HG02610 (cell line): ENCODE measurements around the gene NPHS1.
A peak's percentile ranks its signal among the peaks of the same experiment; 100 is the strongest.
"Not testable (repeated sequence)": the region's sequence is repeated elsewhere in the genome, so short reads cannot be mapped to it uniquely, and the experiment has no call there.

Experiments used
- ATAC-seq: cut with Tn5 transposase; IDR thresholded peaks from one replicate; pipeline ENCODE4 v1.9.1; 2021; ENCODE audit warnings: mild to moderate bottlenecking, moderate library complexity; ENCODE audit not compliant: unreplicated experiment

NPHS1 gene, protein sequence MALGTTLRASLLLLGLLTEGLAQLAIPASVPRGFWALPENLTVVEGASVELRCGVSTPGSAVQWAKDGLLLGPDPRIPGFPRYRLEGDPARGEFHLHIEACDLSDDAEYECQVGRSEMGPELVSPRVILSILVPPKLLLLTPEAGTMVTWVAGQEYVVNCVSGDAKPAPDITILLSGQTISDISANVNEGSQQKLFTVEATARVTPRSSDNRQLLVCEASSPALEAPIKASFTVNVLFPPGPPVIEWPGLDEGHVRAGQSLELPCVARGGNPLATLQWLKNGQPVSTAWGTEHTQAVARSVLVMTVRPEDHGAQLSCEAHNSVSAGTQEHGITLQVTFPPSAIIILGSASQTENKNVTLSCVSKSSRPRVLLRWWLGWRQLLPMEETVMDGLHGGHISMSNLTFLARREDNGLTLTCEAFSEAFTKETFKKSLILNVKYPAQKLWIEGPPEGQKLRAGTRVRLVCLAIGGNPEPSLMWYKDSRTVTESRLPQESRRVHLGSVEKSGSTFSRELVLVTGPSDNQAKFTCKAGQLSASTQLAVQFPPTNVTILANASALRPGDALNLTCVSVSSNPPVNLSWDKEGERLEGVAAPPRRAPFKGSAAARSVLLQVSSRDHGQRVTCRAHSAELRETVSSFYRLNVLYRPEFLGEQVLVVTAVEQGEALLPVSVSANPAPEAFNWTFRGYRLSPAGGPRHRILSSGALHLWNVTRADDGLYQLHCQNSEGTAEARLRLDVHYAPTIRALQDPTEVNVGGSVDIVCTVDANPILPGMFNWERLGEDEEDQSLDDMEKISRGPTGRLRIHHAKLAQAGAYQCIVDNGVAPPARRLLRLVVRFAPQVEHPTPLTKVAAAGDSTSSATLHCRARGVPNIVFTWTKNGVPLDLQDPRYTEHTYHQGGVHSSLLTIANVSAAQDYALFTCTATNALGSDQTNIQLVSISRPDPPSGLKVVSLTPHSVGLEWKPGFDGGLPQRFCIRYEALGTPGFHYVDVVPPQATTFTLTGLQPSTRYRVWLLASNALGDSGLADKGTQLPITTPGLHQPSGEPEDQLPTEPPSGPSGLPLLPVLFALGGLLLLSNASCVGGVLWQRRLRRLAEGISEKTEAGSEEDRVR (N-terminal part only)

DNA sequence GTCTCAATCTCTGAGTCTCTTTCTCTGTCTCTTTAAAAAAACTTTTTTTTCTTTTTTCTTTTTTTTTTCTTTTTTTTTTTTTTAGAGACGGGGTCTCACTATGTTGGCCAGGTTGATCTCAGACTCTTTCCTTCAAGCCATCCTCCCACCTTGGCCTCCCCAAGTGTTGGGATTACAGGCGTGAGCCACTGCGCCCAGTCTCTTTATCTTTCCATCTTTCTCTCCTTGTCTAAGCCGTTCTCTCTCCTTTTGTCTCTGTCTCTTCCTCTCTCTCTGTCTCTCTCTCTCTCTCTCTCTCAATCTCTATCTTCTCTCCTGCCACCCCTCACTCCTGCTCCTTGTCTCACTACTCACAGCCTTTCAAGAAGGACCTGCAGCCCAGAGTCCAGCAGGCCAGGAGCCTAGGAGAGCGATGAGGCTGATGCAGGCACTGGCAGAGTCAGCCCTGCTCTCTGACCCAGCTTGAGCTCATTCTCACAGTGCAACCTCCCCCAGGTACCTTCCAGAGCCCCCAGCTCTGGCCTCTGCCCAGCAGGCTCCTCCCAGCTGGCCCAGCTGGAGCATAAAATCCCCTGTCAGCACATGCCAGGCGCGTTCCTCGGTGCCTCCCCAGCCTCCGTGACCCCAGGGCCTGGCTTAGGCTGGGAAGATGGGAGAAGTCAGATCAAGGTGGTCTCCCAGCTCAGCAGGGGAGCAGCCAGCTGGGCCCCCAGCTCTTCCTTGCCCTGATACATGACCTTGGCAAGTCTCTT is at the start of gene NPHS1:
Gene NPHS1 (minus strand): TSS at position 476 of the 752 bp plus-strand sequence. CDS start 667 bp downstream, outside the sequence.
- no peak for ATAC-seq

DNA sequence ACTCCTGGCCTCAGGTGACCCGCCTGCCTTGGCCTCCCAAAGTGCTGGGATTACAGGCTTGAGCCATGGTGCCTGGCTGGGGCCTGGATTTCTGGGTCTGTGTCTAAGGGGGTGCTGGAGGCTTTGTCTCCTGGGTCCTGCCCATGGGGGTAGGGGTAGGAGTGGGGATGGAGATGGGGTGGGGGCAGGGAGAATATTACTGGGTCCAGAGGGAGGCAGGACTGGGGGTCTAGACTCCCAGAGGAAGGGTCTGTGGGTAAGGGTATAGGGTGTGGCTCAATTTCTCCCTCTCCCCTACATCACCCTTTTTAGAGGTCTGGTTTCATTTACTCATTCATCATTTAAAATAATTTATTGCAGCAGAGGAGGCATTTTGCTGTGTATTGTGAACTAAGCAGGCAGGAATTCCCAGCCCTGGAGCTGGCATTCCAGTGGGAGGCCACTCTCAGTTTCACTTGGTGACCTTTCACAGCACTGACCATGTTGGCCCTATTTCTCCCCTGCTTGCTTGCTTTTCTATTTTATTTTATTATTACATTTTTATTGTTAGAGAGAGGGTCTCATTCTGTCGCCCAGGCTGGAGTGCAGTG is 48.8 kb upstream of the NPHS1 start:
- no peak for ATAC-seq

DNA sequence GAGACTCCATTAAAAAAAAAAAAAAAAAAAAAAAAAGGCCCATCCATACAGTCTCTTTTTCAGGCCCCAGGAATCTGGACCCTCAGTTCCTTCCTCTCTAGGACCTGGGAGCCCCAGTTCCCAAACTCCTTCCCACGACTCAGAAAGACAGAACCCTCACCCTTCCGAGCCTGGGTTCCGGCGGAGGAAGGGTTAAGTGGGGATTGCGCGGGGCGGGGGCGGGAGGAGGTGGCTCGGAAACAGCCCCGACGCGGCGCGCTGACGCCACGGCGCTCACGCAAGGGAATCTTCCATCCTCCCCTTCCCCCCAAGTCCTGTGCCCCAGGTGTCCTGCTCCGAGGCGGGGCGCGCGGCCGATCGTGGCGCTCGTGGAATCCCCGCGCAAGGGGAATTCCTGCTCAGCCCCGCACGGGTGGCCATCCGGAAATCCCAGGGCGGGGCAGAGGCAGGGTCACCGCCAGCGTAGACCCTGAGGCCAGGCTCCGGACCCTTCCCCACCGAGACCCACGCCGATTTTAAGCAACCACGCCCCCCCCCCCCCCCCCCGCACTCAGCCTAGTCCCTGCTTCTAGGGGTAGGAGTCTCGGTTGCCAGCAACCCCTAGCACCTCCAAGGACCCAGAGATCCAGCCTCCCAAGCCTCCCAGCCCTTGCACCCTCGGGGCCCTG is 47.4 kb upstream of the NPHS1 start:
- ATAC-seq: peak; percentile 27

DNA sequence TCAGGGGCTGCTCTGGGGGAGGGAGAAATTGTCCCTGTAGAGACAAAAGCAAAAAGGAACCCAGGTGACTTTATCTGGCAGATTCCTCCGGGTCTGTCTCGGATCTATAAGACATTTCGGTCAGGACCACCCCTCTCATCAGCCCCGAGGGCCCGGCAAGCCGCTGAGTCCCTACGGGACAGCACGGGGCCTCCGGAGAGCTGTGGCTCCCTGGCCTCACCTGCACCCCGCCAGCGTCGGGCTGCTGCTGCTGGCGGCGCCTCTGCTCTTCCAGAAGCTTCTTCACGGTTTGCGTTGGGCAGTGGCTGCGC is 46.1 kb upstream of the NPHS1 start:
- no peak for ATAC-seq

DNA sequence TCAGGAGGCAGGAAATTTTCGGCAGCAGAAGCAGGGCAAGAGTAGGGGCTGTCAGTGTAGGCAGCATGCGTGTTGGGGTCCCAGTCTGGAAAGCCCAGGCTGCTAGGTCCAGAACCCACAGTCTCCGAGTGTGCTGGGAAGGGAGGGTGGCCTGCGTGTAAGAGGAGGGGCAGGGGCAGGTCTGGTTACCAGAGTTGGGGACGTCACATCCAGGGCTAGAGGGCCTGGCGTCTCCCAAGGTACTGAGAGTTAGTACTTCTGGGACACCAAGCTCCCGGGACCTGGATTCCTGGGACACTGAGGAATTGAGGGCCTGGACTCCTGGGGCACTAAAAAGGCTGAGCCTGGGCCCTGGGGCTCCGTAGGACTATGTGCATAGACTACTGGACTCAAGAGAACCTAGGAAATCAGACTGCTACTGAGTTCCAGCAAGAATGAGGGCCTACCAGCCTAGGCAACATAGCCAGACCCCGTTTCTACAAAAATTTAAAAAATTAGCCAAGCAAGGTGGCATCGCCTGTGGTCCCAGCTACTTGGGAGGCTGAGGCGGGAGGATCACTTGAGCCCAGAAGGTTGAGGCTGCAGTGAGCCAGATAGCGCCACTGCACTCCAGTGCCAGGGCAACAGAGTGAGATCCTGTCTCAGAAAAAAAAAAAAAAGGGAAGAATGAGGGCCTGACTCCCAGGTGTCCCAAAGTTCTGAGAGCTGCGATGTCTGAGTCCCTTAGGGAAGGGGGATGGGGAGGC is 45.6 kb upstream of the NPHS1 start:
- no peak for ATAC-seq

DNA sequence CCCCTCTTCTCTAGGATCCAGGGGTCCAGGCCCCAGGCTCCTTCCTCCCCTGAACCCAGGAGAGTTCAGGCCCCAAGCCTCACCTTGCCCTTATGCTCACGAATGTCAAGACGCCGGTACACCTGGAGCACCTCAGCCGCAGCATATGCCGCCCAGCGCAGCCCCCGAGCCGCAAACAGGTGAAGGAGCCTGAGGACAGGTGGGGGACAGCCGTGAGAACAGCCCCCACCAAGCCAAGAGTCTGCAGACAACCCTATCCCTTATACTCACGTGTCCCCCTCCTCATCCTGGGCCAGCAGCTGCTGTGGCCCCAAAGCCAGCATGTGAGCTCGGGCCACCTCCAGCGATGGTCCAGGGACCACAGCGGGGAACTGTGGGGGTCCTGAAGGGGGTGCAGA is 44.3 kb upstream of the NPHS1 start:
- no peak for ATAC-seq

DNA sequence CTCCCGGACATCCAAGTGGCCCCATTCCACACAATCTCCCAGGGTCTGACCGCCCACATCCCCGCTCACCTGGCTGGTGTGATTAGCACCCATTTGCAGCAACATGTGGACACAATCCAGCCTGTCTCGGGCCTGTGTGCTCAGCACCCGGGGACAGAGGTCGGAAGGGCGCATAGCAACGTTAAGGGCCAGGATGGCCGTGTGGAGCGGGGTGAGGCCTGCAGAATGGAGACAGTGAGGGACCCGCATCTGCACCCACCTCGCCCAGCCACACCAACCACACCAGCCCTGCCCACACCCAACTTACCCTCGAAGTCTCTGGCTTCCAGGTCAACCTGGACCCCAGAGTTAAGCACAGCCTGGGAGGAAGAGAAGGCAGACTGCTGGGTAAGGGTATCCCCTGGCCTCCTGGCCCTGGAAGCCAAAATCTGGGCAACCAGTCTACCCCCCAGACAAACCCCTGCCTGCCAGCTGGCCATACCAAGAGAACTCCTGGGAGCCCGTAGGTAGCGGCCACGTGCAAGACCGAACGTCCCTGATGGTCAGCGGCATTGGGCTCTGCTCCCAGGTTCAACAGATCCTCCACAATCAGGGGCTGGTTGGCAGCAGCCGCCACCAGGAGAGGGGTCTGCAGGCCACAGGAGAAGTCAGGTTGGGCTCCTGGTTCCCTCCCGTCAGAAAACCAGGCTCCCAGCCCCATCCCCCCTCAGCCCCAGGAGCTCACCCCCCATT is 43.8 kb upstream of the NPHS1 start:
- ATAC-seq: no peak

DNA sequence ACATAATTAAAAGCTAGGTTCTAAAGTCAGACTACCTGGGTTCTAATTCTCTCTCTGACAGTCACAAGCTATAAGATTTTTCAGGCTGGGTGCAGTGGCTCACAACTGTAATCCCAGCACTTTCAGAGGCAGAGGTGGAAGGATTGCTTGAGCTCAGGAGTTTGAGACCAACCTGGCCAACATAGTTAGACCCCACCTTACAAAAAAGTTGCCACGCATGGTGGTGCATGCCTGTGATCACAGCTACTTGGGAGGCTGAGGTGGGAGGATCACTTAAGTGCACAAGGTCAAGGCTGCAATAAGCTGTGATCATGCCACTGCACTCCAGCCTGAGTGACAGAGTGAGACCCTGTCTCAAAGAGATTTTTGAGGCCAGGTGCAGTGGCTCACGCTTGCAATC is 42.0 kb upstream of the NPHS1 start:
- no peak for ATAC-seq

DNA sequence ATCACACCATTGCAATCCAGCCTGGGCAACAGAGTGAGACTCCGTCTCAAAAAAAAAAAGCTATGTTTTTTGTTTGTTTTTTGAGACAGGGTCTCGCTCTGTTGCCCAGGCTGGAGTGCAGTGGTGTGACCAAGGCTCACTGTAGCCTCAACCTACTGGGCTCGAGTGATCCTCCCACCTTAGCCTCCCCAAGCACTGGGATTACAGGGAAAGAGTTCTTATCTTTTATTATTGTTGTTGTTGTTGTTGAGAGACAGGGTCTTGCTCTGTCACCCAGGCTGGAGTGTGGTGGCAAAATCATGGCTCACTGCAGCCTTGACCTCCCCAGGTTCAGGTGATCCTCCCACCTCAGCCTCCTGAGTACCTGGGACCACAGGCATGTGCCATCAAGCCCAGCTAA is 39.5 kb upstream of the NPHS1 start:
- ATAC-seq: not testable (repeated sequence)

DNA sequence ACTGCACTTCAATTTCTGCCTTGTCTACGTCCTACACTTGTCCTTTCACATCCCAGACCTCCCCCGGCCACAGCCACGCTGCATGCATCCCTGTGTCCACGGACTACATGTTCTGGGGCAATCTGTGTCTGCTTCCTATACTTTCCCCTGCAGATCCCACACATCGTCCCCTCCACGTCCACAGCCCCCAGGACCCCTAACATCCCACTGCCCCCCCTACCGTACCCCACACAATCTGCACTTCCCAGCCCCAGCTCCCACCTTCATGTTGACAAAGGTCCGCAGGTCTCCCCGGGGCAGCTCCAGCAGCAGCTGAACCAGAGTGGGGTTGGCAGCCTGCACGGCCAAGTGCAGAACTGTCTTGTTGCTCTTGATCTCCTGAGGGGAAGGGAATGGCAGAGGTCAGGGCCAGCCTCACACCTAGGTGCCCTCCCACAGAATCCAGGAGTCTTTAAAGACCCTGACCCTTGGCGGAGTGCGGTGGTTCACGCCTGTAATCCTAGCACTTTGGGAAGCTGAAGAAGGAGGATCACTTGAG is 37.9 kb upstream of the NPHS1 start:
- no peak for ATAC-seq

DNA sequence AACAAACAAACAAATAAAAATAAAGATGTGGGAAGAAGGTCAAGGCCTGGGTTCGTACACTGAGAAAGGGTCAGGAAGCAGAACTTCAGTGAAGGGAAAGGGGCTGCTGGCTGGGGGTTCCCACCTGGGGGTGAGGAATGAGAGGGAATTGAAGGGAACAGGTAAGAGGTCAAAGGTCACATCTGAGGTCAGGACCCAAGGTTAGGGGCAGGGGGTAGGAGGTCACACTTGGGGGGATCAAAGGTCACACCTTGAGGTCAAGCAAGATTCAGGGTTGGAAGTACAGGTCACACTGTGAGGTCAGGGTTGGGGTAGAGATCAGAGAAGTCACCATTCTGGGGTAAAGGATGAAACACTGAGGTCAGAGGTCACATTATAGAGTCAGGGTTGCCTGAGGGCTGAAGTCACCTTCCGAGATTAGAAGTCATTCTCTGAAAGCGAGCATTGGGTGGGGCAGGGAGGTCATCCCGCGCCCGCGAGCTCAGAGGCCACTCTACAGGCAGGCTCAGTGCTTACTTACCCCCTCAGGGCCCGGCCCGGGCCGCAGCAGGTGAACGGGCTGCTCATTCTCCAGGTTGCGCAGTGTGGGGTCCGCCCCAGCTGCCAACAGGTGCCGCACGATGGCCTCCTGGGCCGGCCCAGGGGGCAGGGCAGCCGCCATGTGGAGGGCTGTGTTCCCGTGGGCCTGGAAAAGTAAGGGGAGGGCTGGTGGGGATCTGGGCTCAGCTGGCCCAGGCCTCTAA is 37.2 kb upstream of the NPHS1 start:
- ATAC-seq: no peak

DNA sequence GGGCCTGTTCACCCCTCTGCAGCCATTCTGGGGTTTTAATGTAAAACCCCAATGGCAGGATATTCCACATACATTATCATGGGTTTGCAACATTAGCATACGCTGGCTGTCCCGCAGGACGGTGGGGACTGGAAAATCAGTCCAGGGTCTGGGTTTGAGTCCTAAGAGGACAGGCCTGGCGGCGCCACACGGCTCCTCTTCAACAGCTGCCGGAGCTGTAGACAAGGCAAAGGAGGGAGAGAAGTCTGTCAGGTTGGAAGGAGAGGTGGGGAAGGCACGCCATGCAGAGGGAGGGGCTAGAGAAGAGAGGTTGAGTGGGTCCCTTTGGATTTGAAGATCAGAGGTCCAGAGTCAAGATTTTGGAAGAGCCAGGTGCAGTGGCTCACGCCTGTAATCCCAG is 36.1 kb upstream of the NPHS1 start:
- ATAC-seq: no peak

DNA sequence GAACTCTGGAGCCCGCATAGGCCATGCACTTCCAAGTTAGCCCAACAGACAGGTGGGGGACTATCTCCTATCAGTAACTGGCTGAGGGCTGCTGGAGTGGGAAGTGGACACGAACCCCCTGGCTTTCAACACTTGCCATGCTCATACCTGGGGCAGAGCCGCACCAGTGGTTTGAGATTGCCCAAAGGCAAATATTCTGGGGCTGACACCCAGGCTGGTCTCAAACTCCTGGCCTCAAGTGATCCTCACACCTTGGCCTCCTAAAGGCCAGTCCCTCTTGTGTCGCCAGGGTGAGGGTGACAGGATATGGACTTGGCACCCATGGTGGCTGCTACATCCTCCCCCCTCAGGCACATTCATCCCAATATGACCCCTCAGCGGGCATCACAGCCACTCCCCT is 34.9 kb upstream of the NPHS1 start:
- ATAC-seq: no peak

DNA sequence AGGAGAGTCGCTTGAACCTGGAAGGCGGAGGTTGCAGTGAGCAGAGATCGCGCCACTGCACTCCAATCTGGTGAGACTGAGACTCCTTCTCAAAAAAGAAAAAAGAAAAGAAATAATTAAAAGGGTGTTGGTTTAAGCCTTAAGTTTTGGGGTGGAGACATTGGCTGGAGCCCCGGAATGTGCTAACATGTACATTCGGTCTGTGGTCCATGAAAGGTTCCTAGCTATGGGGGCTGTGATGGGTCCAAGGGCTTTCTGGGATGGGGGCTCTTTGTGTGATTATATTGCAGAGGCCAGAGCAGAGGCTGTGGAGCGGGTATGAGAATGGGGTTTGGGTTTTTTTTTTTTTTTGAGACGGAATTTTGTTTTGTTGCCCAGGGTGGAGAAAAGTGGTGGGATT is 33.6 kb upstream of the NPHS1 start:
- no peak for ATAC-seq

DNA sequence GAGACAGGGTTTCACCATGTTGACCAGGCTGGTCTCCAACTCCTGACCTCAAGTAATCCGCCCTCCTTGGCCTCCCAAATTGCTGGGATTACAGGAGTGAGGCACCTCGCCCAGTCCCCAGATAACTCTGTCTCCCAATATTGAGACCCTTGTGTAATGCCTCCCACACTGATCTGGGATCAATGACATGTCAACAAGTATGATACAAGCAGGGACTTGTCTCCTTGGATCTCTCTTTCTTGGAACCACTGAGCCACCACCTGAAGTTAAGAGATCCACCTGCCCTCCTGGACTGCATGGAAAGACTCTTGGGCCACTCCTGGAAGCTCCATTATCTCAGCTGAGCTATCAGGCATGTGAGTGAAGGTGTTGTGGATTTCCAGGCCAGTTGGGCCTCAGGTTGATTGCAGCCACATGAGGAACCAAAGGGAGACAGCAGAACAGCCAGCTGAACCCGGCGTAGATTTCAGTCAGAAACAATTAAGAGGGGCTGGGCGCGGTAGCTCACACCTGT is 33.0 kb upstream of the NPHS1 start:
- no peak for ATAC-seq

DNA sequence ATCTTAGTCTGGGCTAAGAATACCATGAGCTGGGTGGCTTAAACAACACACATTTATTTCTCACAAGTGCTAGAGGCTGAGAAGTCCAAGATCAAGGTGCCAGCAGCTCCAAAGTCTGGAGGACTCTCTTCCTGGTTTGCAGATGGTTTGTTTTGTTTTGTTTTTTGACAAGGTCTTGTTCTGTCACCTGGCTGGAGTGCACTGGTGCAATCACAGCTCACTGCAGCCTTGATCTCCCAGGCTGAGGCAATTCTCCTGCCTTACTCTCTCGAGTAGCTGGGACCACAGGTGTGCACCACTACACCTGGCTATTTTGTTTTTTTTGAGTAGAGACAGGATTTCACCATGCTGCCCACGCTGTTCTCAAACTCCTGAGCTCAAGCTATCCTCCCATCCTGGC is 31.6 kb upstream of the NPHS1 start:
- ATAC-seq: no peak

DNA sequence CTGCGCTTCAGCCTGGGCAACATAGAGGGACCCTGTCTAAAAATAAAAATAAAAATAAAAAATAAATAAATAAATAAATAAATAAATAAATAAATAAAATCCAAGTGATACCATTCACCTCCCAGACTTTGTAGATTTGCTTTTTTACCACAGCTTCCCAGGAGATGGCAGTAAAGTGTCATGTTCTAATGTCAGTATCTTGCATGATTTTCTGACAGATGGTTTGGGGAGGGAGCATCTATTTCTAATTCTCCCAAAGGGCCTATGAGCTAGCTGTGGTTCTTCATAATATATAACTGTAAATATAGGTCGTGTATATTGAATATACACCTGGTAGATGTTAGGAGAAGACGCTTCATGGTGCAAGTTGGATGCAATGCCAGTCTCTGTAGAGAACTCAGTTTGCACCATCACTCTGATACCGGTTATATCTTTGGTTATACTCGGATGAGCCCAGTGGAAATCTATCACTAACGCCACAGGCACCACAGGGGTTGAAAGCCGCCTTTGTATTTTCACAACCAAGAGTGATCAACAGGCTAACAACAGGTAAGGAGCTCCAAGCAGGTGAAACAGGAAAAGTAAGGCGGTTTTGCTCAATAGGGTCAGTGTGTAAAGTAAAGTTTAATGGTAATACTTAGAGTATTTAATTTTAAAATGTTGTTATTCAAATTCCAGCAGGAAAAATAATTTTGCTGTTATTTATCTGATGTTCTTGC is 30.0 kb upstream of the NPHS1 start:
- ATAC-seq: no peak
